Activated naive CD4-positive, alpha-beta T cell treated with anti-CD3 and anti-CD28 coated beads, Interleukin-2, amount 50 U/mL, for 72 hours (primary cell): Measurements from ENCODE around the gene IDH2. TPM values are rescaled to one million over a fixed set of nuclear protein-coding genes. Genes with fewer than 3 reads are reported as not detected.
A peak's percentile ranks its signal among the peaks of the same experiment; 100 is the strongest.
"Not testable (repeated sequence)": the region's sequence is repeated elsewhere in the genome, so short reads cannot be mapped to it uniquely, and the experiment has no call there.

ENCODE experiments used
- ATAC-seq, 2 donors: fragments of 150-1000 bp; cut with Tn5 transposase; 2 replicates each; pipeline ENCODE4 v1.10.0; 2021; ENCODE audit warnings: mild to moderate bottlenecking in 2 of 2, moderate library complexity in 2 of 2
- DNase-seq, 2 donors: peaks; one replicate each; pipeline ENCODE4 v3.0.0; 2021 to 2022; ENCODE audit warnings: low spot score in 2 of 2
- H3K27ac Mint-ChIP-seq, 2 donors: one replicate each; pipeline ENCODE4 v1.8.0; 2022; ENCODE audit warnings: mild to moderate bottlenecking in 2 of 2, mixed read lengths in 2 of 2
- H3K36me3 Mint-ChIP-seq, 2 donors: one replicate each; pipeline ENCODE4 v1.8.0; 2022; ENCODE audit warnings: mixed read lengths in 2 of 2
- H3K9me3 Mint-ChIP-seq, 2 donors: one replicate each; pipeline ENCODE4 v1.8.0; 2022; ENCODE audit warnings: mixed read lengths in 2 of 2
- total RNA-seq, 2 donors: library from RNA; stranded (reverse); gene quantifications; one replicate each; pipeline ENCODE4 v1.2.3, GENCODE V29; 2022

IDH2 gene
- total RNA-seq, 2 donors from 2014 or later = 203 to 242 TPM

DNA sequence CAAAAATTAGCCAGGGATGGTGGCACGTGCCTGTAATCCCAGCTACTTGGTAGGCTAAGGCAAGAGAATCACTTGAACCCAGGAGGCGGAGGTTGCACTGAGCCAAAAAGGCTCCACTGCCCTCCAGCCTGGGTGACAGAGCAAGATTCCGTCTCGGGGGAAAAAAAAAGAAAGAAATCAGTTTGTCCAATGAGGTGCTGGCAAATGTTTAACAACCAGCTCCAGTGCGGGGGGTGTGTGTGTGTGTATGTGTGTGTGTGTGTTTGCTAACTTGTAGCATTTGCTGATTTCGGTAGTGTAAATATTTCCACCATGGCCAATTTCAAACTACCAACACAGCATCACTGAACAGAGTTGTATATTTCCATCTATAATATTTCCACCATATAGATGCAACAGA lies 23.8 kb upstream of the IDH2 start:
- H3K9me3 Mint-ChIP-seq = no peaks in the 10 kb centered on the region
- H3K27ac Mint-ChIP-seq = no peak overlapping the region
- no peaks in the 10 kb centered on the region for H3K36me3 Mint-ChIP-seq
- DNase-seq (no peak), ATAC-seq (no peak)

GRCh38 chr15:90124507-90124906 lies 22.2 kb upstream of the IDH2 start:
- H3K36me3 Mint-ChIP-seq = no peaks in the 10 kb centered on the region
- H3K9me3 Mint-ChIP-seq = no peaks in the 10 kb centered on the region
- H3K27ac Mint-ChIP-seq = no peak overlapping the region
- no peak for ATAC-seq
- no peak for DNase-seq

DNA sequence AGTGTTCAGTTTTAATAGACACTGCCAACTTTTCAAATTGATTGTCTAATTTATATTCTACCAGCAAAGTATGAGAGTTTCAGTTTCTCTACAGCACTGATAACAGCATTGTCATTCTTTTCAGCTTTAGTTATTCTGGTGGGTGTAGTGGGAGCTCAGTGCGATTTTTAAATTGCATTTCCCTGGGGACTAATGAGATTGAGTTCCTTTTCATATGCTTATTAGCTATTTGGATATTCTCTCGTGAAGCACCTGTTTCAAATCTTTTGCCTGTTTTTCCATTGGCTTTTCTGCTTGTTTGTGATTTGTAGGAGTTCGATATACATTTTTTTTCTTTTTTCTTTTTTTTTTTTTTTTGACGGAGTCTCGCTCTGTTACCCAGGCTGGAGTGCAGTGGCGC lies 18.8 kb upstream of the IDH2 start:
- DNase-seq (no peak), ATAC-seq (no peak)
- Mint-ChIP-seq H3K9me3 (peaks cover 0 to 3% of the 10 kb centered on the region in 2 donors), H3K27ac (no peak overlapping the region), H3K36me3 (no peaks in the 10 kb centered on the region)

DNA sequence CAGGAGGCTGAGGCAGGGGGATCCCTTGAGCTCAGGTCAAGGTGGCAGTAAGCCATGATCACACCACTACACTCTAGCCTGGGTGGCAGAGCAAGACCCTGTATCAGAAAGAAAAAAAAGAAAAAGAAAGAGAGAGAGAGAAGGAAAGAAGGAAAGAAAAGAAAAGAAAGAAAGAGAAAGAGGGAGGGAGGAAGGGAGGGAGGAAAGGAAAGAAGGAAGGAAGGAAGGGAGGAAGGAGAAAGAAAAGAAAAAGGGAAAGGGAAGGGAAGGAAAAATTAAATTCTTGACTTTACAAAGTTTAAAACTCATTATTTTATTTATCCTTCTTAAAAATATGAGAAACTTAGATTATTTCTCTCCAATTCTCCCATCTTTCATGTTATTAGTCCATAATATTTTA lies 17.1 kb upstream of the IDH2 start:
- no peak for ATAC-seq
- Mint-ChIP-seq H3K27ac (no peak overlapping the region), H3K9me3 (peaks cover 0 to 9% of the 10 kb centered on the region in 2 donors), H3K36me3 (peaks cover 0 to 3% of the 10 kb centered on the region in 2 donors)
- no peak for DNase-seq

DNA sequence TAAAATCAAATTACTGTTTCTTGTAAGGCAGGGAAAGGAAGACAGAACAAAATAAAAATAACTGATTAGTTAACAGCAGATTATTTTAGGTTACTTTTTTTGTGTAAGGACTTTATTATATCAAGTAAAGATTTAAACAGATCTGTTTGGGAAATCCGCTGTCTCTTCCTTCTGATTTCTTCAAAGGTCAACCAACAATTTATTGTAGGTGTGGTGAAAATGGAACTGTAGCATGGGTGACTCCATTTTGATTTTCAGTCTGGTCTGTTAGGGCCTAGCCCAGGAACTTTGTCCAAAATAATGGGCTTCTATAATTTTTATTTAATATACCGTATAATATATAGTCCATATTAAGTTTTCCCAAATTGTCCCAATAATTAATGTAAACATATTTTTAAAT lies 13.5 kb upstream of the IDH2 start:
- DNase-seq (no peak), ATAC-seq (no peak)
- H3K36me3 Mint-ChIP-seq = peaks cover 0 to 11% of the 10 kb centered on the region in 2 donors

DNA sequence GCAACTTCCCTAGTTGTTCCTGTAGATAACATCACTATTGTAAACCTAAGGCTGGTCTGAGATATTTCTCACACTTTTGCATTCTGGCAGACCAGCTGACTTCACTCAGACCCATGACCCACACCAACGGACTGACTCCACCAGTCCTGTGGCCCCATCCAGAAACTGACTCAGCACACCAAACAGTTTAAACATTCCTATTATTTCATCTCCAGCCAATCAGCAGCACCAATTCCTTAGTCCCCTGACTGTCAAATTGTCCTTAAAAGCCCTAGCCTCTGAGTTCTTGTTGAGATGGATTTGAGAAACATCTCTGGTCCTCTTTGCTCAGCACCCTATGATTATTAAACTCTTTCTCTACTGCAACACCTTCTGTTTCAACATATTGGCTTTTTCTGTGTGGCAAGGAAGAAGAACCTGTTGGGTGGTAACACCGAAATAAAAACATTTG lies 12.2 kb upstream of the IDH2 start:
- H3K9me3 Mint-ChIP-seq = peaks cover 0 to 11% of the 10 kb centered on the region in 2 donors
- peaks cover 0 to 11% of the 10 kb centered on the region in 2 donors for H3K36me3 Mint-ChIP-seq
- ATAC-seq = no peak
- no peak overlapping the region for H3K27ac Mint-ChIP-seq
- no peak for DNase-seq

More for the DNA sequence above, 13.5 kb upstream of the IDH2 start:
- Mint-ChIP-seq H3K9me3 (peaks cover 0 to 11% of the 10 kb centered on the region in 2 donors), H3K27ac (no peak overlapping the region)

- Mint-ChIP-seq H3K36me3 (peaks cover 0 to 11% of the 10 kb centered on the region in 2 donors), H3K27ac (no peak overlapping the region), H3K9me3 (peaks cover 0 to 11% of the 10 kb centered on the region in 2 donors)
- DNase-seq = no peak
- ATAC-seq = no peak
Measured at GRCh38 chr15:90113166-90113565, 10.9 kb upstream of the IDH2 start.

DNA sequence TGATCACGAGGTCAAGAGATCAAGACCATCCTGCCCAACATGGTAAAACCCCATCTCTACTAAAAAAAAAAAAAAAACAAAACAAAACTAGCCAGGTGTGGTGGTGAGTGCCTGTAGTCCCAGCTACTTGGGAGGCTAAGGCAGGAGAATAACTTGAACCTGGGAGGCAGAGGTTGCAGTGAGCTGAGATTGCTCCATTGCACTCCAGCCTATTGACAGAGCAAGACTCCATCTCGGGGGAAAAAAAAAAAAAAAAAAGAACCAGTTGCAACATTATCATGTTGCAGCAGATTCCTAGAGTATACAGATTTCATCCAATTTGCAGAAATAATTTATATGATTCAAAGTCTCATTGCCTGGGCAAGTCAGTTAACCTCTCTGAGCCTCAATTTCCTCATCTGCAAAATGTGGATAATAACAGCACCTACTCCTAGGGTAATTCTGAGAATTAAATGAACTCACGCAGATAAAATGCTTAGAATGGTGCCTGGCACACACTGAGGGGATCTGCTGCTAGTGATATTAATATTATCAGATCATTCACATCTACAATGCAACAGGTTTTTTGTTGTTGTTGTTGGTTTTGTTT lies 7.0 kb upstream of the IDH2 start:
- not testable (repeated sequence) for H3K36me3 Mint-ChIP-seq, H3K9me3 Mint-ChIP-seq, DNase-seq, ATAC-seq, H3K27ac Mint-ChIP-seq

DNA sequence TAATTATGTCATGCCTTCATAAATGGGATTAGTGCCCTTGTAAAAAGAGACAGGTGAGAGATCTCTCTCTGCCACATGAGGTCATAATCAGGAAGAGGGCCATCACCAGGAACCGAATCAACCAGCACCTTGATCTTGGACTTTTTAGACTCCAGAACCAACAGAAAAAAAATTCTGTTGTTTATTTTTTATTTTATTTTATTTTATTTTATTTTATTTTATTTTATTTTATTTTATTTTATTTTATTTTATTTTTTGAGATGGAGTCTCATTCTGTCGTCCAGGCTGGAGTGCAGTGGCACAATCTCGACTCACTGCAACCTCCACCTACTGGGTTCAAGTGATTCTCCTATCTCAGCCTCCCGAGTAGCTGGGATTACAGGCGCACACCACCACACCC lies 5.8 kb upstream of the IDH2 start:
- H3K27ac Mint-ChIP-seq, ATAC-seq, H3K9me3 Mint-ChIP-seq, DNase-seq, H3K36me3 Mint-ChIP-seq: not testable (repeated sequence)

DNA sequence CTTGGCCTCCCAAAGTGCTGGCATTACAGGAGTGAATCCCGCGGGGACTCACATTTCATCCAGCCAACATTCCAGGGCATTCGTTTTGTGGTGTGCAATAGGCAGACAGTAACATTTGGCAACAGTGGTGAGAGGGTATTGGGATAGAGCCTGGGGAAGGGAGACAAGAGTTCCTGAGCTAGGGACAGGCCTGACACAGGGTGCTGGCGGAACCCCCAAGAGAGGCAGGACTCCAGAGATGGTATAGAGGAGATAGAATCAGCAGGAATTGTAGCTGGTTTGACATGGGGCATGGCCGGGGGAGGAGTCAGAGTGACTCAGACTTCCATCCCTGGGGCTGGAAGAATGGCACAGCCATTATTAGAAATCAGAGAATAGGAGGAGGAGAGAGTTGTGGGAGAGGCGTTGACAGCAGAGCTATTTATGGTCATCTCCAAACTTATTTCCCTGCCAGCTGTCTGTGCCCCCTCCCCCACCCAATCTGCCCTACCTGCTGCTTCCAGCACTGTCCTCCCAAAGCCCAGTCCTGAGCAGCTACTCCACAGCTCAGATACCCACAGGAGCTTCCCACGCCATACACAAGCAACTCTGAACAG lies 4.4 kb upstream of the IDH2 start:
- ATAC-seq (no peak), DNase-seq (no peak)
- Mint-ChIP-seq H3K9me3 (no peaks in the 10 kb centered on the region), H3K27ac (no peak overlapping the region), H3K36me3 (no peaks in the 10 kb centered on the region)

- H3K9me3 Mint-ChIP-seq = no peaks in the 10 kb centered on the region
- no peak overlapping the region for H3K27ac Mint-ChIP-seq
- DNase-seq (no peak), ATAC-seq (no peak)
- H3K36me3 Mint-ChIP-seq = peaks cover 5 to 10% of the 10 kb centered on the region in 2 donors
Measured at GRCh38 chr15:90105521-90105920, 3.3 kb upstream of the IDH2 start.

DNA sequence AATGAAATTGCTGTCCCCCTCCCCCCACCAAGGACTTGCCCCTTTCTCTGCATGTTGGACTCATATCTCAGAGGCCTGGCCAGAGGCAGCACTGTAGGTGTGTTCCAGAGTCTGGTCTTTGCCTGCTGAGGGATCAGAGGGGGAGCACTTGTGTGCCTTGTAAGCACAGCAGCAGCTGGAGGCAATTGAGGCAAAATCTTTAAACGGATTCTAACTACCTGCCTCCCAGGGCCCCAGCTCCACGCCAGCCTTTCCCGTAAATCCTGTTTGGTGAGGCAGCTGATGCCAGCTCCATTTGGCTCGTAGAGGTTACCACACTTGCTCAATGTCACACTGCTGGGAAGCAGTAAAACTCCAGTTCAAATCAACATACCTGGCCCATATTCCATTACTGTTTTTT lies 2.3 kb upstream of the IDH2 start:
- Mint-ChIP-seq H3K27ac (no peak overlapping the region), H3K9me3 (no peaks in the 10 kb centered on the region), H3K36me3 (peaks cover 5 to 14% of the 10 kb centered on the region in 2 donors)
- DNase-seq (no peak), ATAC-seq (no peak)

- Mint-ChIP-seq H3K36me3 (peaks cover 9 to 14% of the 10 kb centered on the region in 2 donors), H3K27ac (peak overlapping the region in 1 of 2 donors; percentile 65), H3K9me3 (no peaks in the 10 kb centered on the region)
- no peak for DNase-seq
- ATAC-seq = no peak
Measured at GRCh38 chr15:90103701-90104329, 1.5 kb upstream of the IDH2 start.

DNA sequence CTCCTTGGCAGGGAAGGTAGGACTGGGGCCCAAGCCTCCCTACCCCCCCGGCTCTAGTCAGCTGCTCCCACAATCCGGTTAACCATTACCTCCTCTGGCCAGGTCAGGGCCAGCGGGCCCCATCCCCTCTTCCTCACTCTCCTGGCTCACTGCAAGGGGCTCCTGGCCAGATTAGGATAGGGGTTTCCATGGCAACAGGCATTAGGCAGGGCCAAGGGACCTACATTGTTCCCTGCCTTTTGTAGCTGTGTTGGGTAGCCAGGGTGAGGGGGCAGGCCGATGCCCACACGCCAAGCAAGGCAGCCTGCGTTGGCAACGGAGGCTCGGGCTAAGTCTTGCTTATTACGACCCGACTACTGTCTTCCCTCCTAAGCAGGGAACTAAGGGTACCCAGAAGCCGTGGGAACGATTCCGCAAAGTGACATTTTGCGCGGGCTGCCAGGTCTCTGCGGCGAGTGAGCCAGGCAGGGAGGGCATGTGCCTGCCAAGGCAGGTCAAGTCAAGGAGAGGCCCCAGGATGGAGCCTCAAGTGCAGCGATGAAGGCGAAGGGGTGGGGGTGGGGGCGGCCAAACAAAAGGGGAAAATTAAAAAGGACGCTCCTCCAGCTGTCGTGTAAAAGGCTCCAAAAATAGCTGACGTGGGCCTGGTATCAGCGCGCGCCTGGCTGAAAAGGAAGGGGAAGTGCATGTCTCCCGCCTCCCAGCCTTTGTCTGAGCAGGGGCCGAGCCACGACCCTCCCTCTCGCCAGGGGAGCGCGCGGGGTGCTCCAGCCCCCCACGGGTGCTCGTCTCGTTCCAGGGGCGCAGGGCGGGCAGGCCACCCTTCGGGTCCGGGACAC lies 919 bp downstream of the IDH2 start:
- Mint-ChIP-seq H3K27ac (peak overlapping the region; percentile 88 to 90), H3K36me3 (peaks cover 13 to 14% of the 10 kb centered on the region in 2 donors), H3K9me3 (no peaks in the 10 kb centered on the region)
- DNase-seq (peak in 1 of 2 donors; percentile 39), ATAC-seq (no peak)

- Mint-ChIP-seq H3K9me3 (no peaks in the 10 kb centered on the region), H3K36me3 (peaks cover 14 to 25% of the 10 kb centered on the region in 2 donors), H3K27ac (peak overlapping the region; percentile 69 to 88)
- no peak for DNase-seq
- peak in 1 of 2 donors; percentile 25 for ATAC-seq
Measured at GRCh38 chr15:90099868-90100831, 2.1 kb downstream of the IDH2 start.
